Measurements from ENCODE around the gene NPAS1.

GRCh38 chr19:47068246-47068645 is 48.6 kb downstream of the NPAS1 start:
- TF ChIP-seq CTCF (conservative IDR thresholded peaks at IDR 0.05; ENCODE audit: low read depth in 2 of 2) (no peak), EZH2 (IDR thresholded peaks at IDR 0.05; ENCODE audit: low read depth, unreplicated experiment) (no peak), POLR2AphosphoS5 (IDR thresholded peaks at IDR 0.05; ENCODE audit: low read depth) (no peak), ZNF331 (CRISPR knock-in tag; IDR thresholded peaks at IDR 0.05; ENCODE audit: low read depth) (no peak), CREB1 (CRISPR knock-in tag; IDR thresholded peaks at IDR 0.05; ENCODE audit: low read depth) (no peak), STAT1 (IDR thresholded peaks at IDR 0.05; ENCODE audit: unreplicated experiment) (no peak), ZNF114 (CRISPR knock-in tag; IDR thresholded peaks at IDR 0.05) (no peak), ETS1 (IDR thresholded peaks at IDR 0.05) (no peak), EZH2phosphoT487 (IDR thresholded peaks at IDR 0.05; ENCODE audit: unreplicated experiment) (no peak), JUNB (IDR thresholded peaks at IDR 0.05; ENCODE audit: unreplicated experiment) (no peak)
- TF ChIP-seq, protein P1, sequence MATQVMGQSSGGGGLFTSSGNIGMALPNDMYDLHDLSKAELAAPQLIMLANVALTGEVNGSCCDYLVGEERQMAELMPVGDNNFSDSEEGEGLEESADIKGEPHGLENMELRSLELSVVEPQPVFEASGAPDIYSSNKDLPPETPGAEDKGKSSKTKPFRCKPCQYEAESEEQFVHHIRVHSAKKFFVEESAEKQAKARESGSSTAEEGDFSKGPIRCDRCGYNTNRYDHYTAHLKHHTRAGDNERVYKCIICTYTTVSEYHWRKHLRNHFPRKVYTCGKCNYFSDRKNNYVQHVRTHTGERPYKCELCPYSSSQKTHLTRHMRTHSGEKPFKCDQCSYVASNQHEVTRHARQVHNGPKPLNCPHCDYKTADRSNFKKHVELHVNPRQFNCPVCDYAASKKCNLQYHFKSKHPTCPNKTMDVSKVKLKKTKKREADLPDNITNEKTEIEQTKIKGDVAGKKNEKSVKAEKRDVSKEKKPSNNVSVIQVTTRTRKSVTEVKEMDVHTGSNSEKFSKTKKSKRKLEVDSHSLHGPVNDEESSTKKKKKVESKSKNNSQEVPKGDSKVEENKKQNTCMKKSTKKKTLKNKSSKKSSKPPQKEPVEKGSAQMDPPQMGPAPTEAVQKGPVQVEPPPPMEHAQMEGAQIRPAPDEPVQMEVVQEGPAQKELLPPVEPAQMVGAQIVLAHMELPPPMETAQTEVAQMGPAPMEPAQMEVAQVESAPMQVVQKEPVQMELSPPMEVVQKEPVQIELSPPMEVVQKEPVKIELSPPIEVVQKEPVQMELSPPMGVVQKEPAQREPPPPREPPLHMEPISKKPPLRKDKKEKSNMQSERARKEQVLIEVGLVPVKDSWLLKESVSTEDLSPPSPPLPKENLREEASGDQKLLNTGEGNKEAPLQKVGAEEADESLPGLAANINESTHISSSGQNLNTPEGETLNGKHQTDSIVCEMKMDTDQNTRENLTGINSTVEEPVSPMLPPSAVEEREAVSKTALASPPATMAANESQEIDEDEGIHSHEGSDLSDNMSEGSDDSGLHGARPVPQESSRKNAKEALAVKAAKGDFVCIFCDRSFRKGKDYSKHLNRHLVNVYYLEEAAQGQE (IDR thresholded peaks at IDR 0.05; ENCODE audit: unreplicated experiment) = no peak

All from GM23338 (cell line).